Sigmoid colon (tissue), 4 donors: Measurements from ENCODE around the gene TRPM1.

ENCODE experiments used
- POLR2A ChIP-seq, 2 donors: fragments of 450-650 bp; IDR thresholded peaks; one replicate each; pipeline ENCODE4 v1.6.1; 2016; ENCODE audit warnings: antibody characterized with exemption in 2 of 2, mild to moderate bottlenecking in 2 of 2, moderate library complexity in 2 of 2
- POLR2AphosphoS5 ChIP-seq, 4 donors: sonication (generic); formaldehyde crosslinking; IDR thresholded peaks; one replicate each; pipeline ENCODE4 v1.6.1; 2017; ENCODE audit warnings: antibody characterized with exemption in 4 of 4
- TF ChIP-seq, protein P1 (sequence below), 4 experiments: fragments of 450-650 bp in 3 of 4; fragments of 200-600 bp in 1 of 4; IDR thresholded peaks; one replicate each; pipeline ENCODE4 v1.5.1; 2016 to 2019; ENCODE audit warnings: antibody characterized with exemption in 4 of 4, mild to moderate bottlenecking in 3 of 4, moderate library complexity in 2 of 4

DNA sequence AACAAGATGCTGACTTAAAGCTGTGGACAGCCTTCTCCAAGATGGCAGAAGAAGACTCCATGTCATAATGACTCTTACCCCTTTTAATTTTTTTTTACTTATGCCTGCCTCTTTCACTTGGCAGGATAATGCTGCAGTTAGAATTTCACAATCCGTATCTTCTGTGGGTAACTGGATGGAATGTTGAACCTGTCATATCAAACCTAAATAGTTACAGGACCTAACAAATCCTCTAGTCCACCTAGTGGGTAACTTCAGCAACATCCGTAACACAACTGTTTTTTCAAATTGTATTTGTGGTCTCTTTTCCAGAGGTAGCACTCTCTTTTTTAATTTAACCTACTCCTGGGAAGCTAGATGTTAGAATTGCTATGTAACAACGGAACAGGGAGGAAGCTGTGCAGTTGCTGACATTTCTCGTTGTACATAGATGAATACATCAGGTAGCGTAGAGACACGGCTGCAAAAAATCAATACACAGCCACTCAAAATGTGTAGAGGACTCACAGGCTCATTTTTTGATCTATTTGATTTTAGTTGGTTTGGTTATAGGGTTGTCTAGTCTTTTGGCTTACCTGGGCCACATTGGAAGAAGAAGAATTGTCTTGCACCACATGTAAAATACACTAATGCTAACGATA, 43.9 kb upstream of the TRPM1 start:
- TF ChIP-seq, protein P1, sequence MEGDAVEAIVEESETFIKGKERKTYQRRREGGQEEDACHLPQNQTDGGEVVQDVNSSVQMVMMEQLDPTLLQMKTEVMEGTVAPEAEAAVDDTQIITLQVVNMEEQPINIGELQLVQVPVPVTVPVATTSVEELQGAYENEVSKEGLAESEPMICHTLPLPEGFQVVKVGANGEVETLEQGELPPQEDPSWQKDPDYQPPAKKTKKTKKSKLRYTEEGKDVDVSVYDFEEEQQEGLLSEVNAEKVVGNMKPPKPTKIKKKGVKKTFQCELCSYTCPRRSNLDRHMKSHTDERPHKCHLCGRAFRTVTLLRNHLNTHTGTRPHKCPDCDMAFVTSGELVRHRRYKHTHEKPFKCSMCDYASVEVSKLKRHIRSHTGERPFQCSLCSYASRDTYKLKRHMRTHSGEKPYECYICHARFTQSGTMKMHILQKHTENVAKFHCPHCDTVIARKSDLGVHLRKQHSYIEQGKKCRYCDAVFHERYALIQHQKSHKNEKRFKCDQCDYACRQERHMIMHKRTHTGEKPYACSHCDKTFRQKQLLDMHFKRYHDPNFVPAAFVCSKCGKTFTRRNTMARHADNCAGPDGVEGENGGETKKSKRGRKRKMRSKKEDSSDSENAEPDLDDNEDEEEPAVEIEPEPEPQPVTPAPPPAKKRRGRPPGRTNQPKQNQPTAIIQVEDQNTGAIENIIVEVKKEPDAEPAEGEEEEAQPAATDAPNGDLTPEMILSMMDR (IDR thresholded peaks at IDR 0.05) = no peak
- TF ChIP-seq POLR2A (IDR thresholded peaks at IDR 0.05) (no peak), POLR2AphosphoS5 (IDR thresholded peaks at IDR 0.05) (no peak)
